ENCODE measurements around the gene RPP21. TPM values are rescaled to one million over a fixed set of nuclear protein-coding genes. Genes with fewer than 3 reads are reported as not detected.

RPP21 gene
- 18.9 and 19.7 TPM in 2 replicates for polyA plus RNA-seq (2011; rRNA removed)
- polyA minus RNA-seq (2011; rRNA and poly(A)+ RNA removed): 5.3 and 9.7 TPM in 2 replicates

- POLR2A ChIA-PET: no interaction called here
- CTCF ChIA-PET: interaction anchor here (1.1 kb wide), 1 partner anchor 13 kb away, joined by 4 read pairs; no protein-coding TSS in a partner anchor
- Histone ChIP-seq H3K4me3 (ENCODE audit: low read depth, low read length) (peak within 1 kb of the TSS; percentile 97), H3K27ac (ENCODE audit: low read depth, low read length) (peak within 1 kb of the TSS; percentile 39), H3K27me3 (ENCODE audit: control insufficient read depth, insufficient read depth, low read length) (no peaks in the 10 kb centered on the region), H3K9me3 (ENCODE audit: control insufficient read depth, insufficient read depth, low read length) (no peaks in the 10 kb centered on the region; the same call in 1 of the 2 replicates)
- DNase-seq (ENCODE audit: low read depth, low spot score): no peak
- TF ChIP-seq, protein P1, sequence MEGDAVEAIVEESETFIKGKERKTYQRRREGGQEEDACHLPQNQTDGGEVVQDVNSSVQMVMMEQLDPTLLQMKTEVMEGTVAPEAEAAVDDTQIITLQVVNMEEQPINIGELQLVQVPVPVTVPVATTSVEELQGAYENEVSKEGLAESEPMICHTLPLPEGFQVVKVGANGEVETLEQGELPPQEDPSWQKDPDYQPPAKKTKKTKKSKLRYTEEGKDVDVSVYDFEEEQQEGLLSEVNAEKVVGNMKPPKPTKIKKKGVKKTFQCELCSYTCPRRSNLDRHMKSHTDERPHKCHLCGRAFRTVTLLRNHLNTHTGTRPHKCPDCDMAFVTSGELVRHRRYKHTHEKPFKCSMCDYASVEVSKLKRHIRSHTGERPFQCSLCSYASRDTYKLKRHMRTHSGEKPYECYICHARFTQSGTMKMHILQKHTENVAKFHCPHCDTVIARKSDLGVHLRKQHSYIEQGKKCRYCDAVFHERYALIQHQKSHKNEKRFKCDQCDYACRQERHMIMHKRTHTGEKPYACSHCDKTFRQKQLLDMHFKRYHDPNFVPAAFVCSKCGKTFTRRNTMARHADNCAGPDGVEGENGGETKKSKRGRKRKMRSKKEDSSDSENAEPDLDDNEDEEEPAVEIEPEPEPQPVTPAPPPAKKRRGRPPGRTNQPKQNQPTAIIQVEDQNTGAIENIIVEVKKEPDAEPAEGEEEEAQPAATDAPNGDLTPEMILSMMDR (IDR thresholded peaks at IDR 0.05; ENCODE audit: low read depth, low read length): no peak
Observed at GRCh38 chr6:30344868-30345671, at the start of gene RPP21. Gene RPP21 (plus strand): TSS chr6:30345156. CDS start chr6:30345172, 16 bp downstream.

GRCh38 chr6:30295837-30296236, 49.1 kb upstream of the RPP21 start:
- Histone ChIP-seq H3K9me3 (ENCODE audit: control insufficient read depth, insufficient read depth, low read length) (no peaks in the 10 kb centered on the region), H3K27me3 (ENCODE audit: control insufficient read depth, insufficient read depth, low read length) (no peaks in the 10 kb centered on the region), H3K27ac (ENCODE audit: low read depth, low read length) (no peak overlapping the region), H3K4me3 (ENCODE audit: low read depth, low read length) (no peak overlapping the region)
- DNase-seq (ENCODE audit: low read depth, low spot score): no peak
- TF ChIP-seq, protein P1 (IDR thresholded peaks at IDR 0.05; ENCODE audit: low read depth, low read length): no peak
- CTCF ChIA-PET: interaction anchor here (1.0 kb wide), 1 partner anchor 102 kb away, joined by 4 read pairs; no protein-coding TSS in a partner anchor
- POLR2A ChIA-PET: no interaction called here

DNA sequence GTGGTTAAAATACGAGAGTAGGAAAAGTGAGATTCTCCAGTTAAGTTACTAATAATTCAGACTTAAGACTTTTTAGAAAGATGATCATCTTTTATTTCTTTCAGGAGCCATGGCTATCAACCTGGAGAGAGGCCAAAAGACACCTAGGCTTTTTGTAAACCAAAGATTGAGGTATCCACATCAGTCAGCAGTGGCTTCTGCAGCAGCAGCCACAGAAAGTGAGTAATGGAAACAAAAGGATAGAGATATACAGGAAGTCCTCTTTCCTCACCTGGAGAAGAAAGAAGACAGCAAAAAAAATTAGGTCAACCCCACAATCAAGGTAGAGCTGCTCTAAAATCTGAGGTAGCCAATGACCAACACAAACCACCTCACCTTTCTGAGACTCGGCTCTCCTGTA, 41.0 kb upstream of the RPP21 start:
- no peak for DNase-seq (ENCODE audit: low read depth, low spot score)
- ChIA-PET POLR2A (no interaction called here), CTCF (no interaction called here)
- no peaks in the 10 kb centered on the region for H3K9me3 ChIP-seq (ENCODE audit: control insufficient read depth, insufficient read depth, low read length)
- TF ChIP-seq, protein P1 (IDR thresholded peaks at IDR 0.05; ENCODE audit: low read depth, low read length): no peak
- H3K27me3 ChIP-seq (ENCODE audit: control insufficient read depth, insufficient read depth, low read length): no peaks in the 10 kb centered on the region
- H3K27ac ChIP-seq (ENCODE audit: low read depth, low read length): no peak overlapping the region
- H3K4me3 ChIP-seq (ENCODE audit: low read depth, low read length): no peak overlapping the region

GRCh38 chr6:30311101-30311500, 33.9 kb upstream of the RPP21 start:
- no peak overlapping the region for H3K4me3 ChIP-seq (ENCODE audit: low read depth, low read length)
- POLR2A ChIA-PET: no interaction called here
- no peaks in the 10 kb centered on the region for H3K9me3 ChIP-seq (ENCODE audit: control insufficient read depth, insufficient read depth, low read length)
- TF ChIP-seq, protein P1 (IDR thresholded peaks at IDR 0.05; ENCODE audit: low read depth, low read length): no peak
- CTCF ChIA-PET: no interaction called here
- DNase-seq (ENCODE audit: low read depth, low spot score): no peak
- H3K27me3 ChIP-seq (ENCODE audit: control insufficient read depth, insufficient read depth, low read length): no peaks in the 10 kb centered on the region
- H3K27ac ChIP-seq (ENCODE audit: low read depth, low read length): no peak overlapping the region

DNA sequence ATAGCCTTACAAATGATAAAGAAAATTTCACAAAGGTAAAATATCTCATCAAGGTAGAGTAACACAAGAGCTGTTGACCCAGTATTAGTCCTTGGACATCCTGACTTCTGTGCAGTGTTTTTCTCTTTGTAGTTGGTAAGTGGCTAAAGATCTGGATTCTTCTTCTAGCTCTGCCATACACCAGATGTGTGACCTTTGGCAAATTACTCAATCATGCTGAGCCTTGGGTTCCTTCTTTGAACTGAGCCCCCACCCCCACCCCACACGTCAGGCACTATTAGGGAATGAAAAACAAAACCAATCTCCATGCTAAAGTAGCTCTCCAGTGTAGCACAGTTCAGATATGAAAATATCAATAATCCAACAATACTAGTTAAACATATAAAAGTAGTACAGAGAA, 33.3 kb upstream of the RPP21 start:
- no peak overlapping the region for H3K27ac ChIP-seq (ENCODE audit: low read depth, low read length)
- no peak overlapping the region for H3K4me3 ChIP-seq (ENCODE audit: low read depth, low read length)
- ChIA-PET POLR2A (no interaction called here), CTCF (interaction anchor here (1.0 kb wide), 1 partner anchor 93 kb away, joined by 3 read pairs; no protein-coding TSS in a partner anchor)
- no peaks in the 10 kb centered on the region for H3K9me3 ChIP-seq (ENCODE audit: control insufficient read depth, insufficient read depth, low read length)
- TF ChIP-seq, protein P1 (IDR thresholded peaks at IDR 0.05; ENCODE audit: low read depth, low read length): no peak
- no peaks in the 10 kb centered on the region for H3K27me3 ChIP-seq (ENCODE audit: control insufficient read depth, insufficient read depth, low read length)
- DNase-seq (ENCODE audit: low read depth, low spot score): no peak

Measured in AG04450 (cell line).